IMR-90 (cell line): ENCODE measurements around the gene C2orf49. TPM values are rescaled to one million over a fixed set of nuclear protein-coding genes. Genes with fewer than 3 reads are reported as not detected.

Experiments
- ATAC-seq: fragments of 200-7000 bp; cut with Tn5 transposase; 2 replicates; pipeline ENCODE4 v1.9.1; 2020; ENCODE audit warnings: low read depth, mild to moderate bottlenecking, moderate library complexity
- BruUV-seq: library from RNA; stranded (reverse); fragments of 400-500 nt; replicated peaks from 2 replicates; lab custom pipeline; 2021; lab: Mats Ljungman, UMichigan
- CTCF ChIA-PET: fragments of 300-600 bp; formaldehyde crosslinking; extraction: SDS; loops from one replicate; lab custom pipeline; 2021; ENCODE audit warnings: antibody characterized with exemption; lab: Yijun Ruan, JAX
- POLR2A ChIA-PET: fragments of 300-600 bp; sonication (Branson Sonifier 250); formaldehyde crosslinking; loops from one replicate; lab custom pipeline; 2022; ENCODE audit warnings: antibody characterized with exemption; ENCODE audit not compliant: unreplicated experiment; lab: Charles Lee
- DNase-seq: peaks from one replicate; pipeline ENCODE4 v3.0.0; 2013
- H2AFZ ChIP-seq: replicated peaks from 2 replicates; pipeline ENCODE3; 2013; ENCODE audit warnings: low read length, mild to moderate bottlenecking; ENCODE audit not compliant: poor library complexity
- H2AK5ac ChIP-seq: 2 replicates; pipeline ENCODE4 v1.6.1; 2013; ENCODE audit warnings: low read depth, low read length, inconsistent platforms
- H2AK9ac ChIP-seq: replicated peaks from 2 replicates; pipeline ENCODE3; 2013; ENCODE audit warnings: mild to moderate bottlenecking, low read depth, low read length, moderate library complexity; ENCODE audit not compliant: poor library complexity
- H2BK120ac ChIP-seq: 2 replicates; pipeline ENCODE4 v1.6.1; 2013; ENCODE audit warnings: low read depth, low read length, inconsistent platforms
- H2BK15ac ChIP-seq: 3 replicates; pipeline ENCODE4 v1.6.1; 2013; ENCODE audit warnings: low read depth, low read length, inconsistent platforms
- H2BK20ac ChIP-seq: 2 replicates; pipeline ENCODE4 v1.6.1; 2013; ENCODE audit warnings: low read depth, mild to moderate bottlenecking, inconsistent platforms, low read length, moderate library complexity
- H2BK5ac ChIP-seq: 2 replicates; pipeline ENCODE4 v1.6.1; 2013; ENCODE audit warnings: mild to moderate bottlenecking, low read depth, low read length, inconsistent platforms; ENCODE audit not compliant: poor library complexity, severe bottlenecking
- H3K14ac ChIP-seq: replicated peaks from 2 replicates; pipeline ENCODE4 v1.6.1; 2013; ENCODE audit warnings: low read depth, low read length, inconsistent platforms
- H3K18ac ChIP-seq: 2 replicates; pipeline ENCODE4 v1.6.1; 2013; ENCODE audit warnings: low read depth, low read length, control low read depth
- H3K23ac ChIP-seq: 2 replicates; pipeline ENCODE4 v1.6.1; 2013; ENCODE audit warnings: low read depth, low read length, inconsistent platforms
- H3K27ac ChIP-seq: 2 replicates; pipeline ENCODE4 v1.5.1; 2013; ENCODE audit warnings: mild to moderate bottlenecking, control low read depth, low read length; ENCODE audit not compliant: insufficient read depth
- H3K27me3 ChIP-seq: 2 replicates; pipeline ENCODE4 v1.6.1; 2013; ENCODE audit warnings: low read length; ENCODE audit not compliant: control insufficient read depth, insufficient read depth
- H3K36me3 ChIP-seq: 2 replicates; pipeline ENCODE4 v1.6.1; 2013; ENCODE audit warnings: low read length, mixed read lengths; ENCODE audit not compliant: control insufficient read depth, insufficient read depth
- H3K4ac ChIP-seq: 2 replicates; pipeline ENCODE4 v1.6.1; 2013; ENCODE audit warnings: low read depth, low read length, inconsistent platforms
- H3K4me1 ChIP-seq: 2 replicates; pipeline ENCODE4 v1.6.1; 2013; ENCODE audit warnings: low read length, mixed read lengths; ENCODE audit not compliant: control insufficient read depth, insufficient read depth
- H3K4me2 ChIP-seq: 2 replicates; pipeline ENCODE4 v1.6.1; 2013; ENCODE audit warnings: low read depth, mild to moderate bottlenecking, control low read depth, low read length, moderate library complexity
- H3K4me3 ChIP-seq: 2 replicates; pipeline ENCODE4 v1.5.1; 2013; ENCODE audit warnings: low read depth, mild to moderate bottlenecking, control low read depth, low read length, moderate library complexity; ENCODE audit not compliant: insufficient read depth
- H3K56ac ChIP-seq: 2 replicates; pipeline ENCODE4 v1.6.1; 2013; ENCODE audit warnings: low read length, inconsistent platforms; ENCODE audit not compliant: insufficient read depth; ENCODE audit errors: extremely low read depth
- H3K79me1 ChIP-seq, 2 experiments: 2 replicates each; pipeline ENCODE4 v1.6.1; 2013; ENCODE audit warnings: low read length in 2 of 2, inconsistent platforms in 1 of 2, low read depth in 1 of 2
- H3K9ac ChIP-seq: 2 replicates; pipeline ENCODE4 v1.6.1; 2013; ENCODE audit warnings: low read depth, low read length, control low read depth
- H3K9me1 ChIP-seq: 2 replicates; pipeline ENCODE4 v1.6.1; 2013; ENCODE audit warnings: low read length, inconsistent platforms; ENCODE audit not compliant: insufficient read depth
- H3K9me3 ChIP-seq: 2 replicates; pipeline ENCODE4 v1.6.1; 2013; ENCODE audit warnings: low read length; ENCODE audit not compliant: control insufficient read depth, insufficient read depth
- H4K20me1 ChIP-seq: 2 replicates; pipeline ENCODE4 v1.6.1; 2013; ENCODE audit warnings: low read length, inconsistent platforms; ENCODE audit not compliant: insufficient read depth
- H4K5ac ChIP-seq: 2 replicates; pipeline ENCODE4 v1.6.1; 2013; ENCODE audit warnings: mild to moderate bottlenecking, low read depth, low read length, control low read depth
- H4K8ac ChIP-seq, 2 experiments: 2 replicates each; pipeline ENCODE4 v1.6.1; 2013; ENCODE audit warnings: low read depth in 2 of 2, low read length in 2 of 2, control low read depth in 1 of 2, inconsistent platforms in 1 of 2
- H4K91ac ChIP-seq: 2 replicates; pipeline ENCODE4 v1.6.1; 2013; ENCODE audit warnings: low read depth, low read length, inconsistent platforms; ENCODE audit not compliant: insufficient read depth
- CHD1 ChIP-seq: IDR thresholded peaks from 2 replicates; pipeline ENCODE4 v1.6.1; 2012; ENCODE audit warnings: low read depth, low read length, improper control_type of control experiment
- CTCF ChIP-seq: conservative IDR thresholded peaks from 2 replicates; pipeline ENCODE4 v1.5.1; 2012; ENCODE audit warnings: mild to moderate bottlenecking, low read depth, low read length, improper control_type of control experiment
- MAFK ChIP-seq: IDR thresholded peaks from 2 replicates; pipeline ENCODE4 v1.6.1; 2012; ENCODE audit warnings: low read depth, low read length, improper control_type of control experiment
- MAZ ChIP-seq: IDR thresholded peaks from 2 replicates; pipeline ENCODE4 v1.6.1; 2012; ENCODE audit warnings: low read depth, mild to moderate bottlenecking, low read length, improper control_type of control experiment, moderate library complexity, borderline replicate concordance
- MXI1 ChIP-seq: IDR thresholded peaks from 2 replicates; pipeline ENCODE4 v1.6.1; 2012; ENCODE audit warnings: low read depth, mild to moderate bottlenecking, low read length, moderate library complexity, borderline replicate concordance
- NFE2L2 ChIP-seq: fragments of 150-350 bp; IDR thresholded peaks from 2 replicates; pipeline ENCODE4 v1.6.1; 2016; ENCODE audit warnings: low read depth, mild to moderate bottlenecking, low read length
- POLR2A ChIP-seq: IDR thresholded peaks from 2 replicates; pipeline ENCODE4 v1.6.1; 2012; ENCODE audit warnings: mild to moderate bottlenecking, low read depth, low read length
- RFX5 ChIP-seq: IDR thresholded peaks from 2 replicates; pipeline ENCODE4 v1.8.0; 2012; ENCODE audit warnings: low read depth, mild to moderate bottlenecking, low read length, moderate library complexity
- SMC3 ChIP-seq: fragments of 150-350 bp; IDR thresholded peaks from 2 replicates; pipeline ENCODE4 v1.6.1; 2016; ENCODE audit warnings: low read depth, mild to moderate bottlenecking, antibody characterized with exemption, low read length, moderate library complexity
- USF2 ChIP-seq: fragments of 150-350 bp; IDR thresholded peaks from 2 replicates; pipeline ENCODE4 v1.6.1; 2017; ENCODE audit warnings: mild to moderate bottlenecking, antibody characterized with exemption, low read length, low read depth
- WGBS, 2 experiments: methylation state at CpG; one replicate each; pipeline versions ENCODE4 v1.1.5 to v1.1.7; 2013; ENCODE audit warnings: missing lambda C conversion rate in 2 of 2; ENCODE audit not compliant: insufficient read length in 1 of 2; ENCODE audit errors: extremely low coverage in 2 of 2; 5-methylcytosine and 5-hydroxymethylcytosine counted together
- dilution Hi-C: fragments of 300-500 bp; cut with HindIII; formaldehyde crosslinking; loops from one replicate; pipeline ENCODE4 v1.14.3; 2018; ENCODE audit warnings: low sequenced_read_pairs; ENCODE audit not compliant: unreplicated experiment
- in situ Hi-C: fragments of 300-500 bp; cut with MboI; formaldehyde crosslinking; loops from 3 replicates; pipeline ENCODE4 v1.14.3; 2019; ENCODE audit warnings: low sequenced_read_pairs, inconsistent platforms, mixed read lengths
- intact Hi-C: fragments of 100-400 bp; cut with micrococcal nuclease; formaldehyde crosslinking; loops from 2 replicates; pipeline ENCODE4 v1.10.0; 2022
- polyA plus RNA-seq, 3 experiments: library from polyadenylated mRNA; depleted of rRNA; stranded (reverse); fragments of >200 nt; gene quantifications; 2 replicates each; pipeline ENCODE4 v1.2.3, GENCODE V29; 2012; ENCODE audit warnings: low replicate concordance in 1 of 3
- total RNA-seq: library from RNA; depleted of rRNA; stranded (reverse); fragments of >200 nt; gene quantifications from 2 replicates; pipeline ENCODE4 v1.2.3, GENCODE V29; 2012

C2orf49 gene
- total and polyA plus RNA-seq, 2 of the 4 experiments (the other 2 are of a cell fraction) = 3.8 to 8.5 TPM

GRCh38 chr2:105385731-105386540, 48.6 kb downstream of the C2orf49 start:
- Histone ChIP-seq H3K9me1 (peaks cover 35% of the 10 kb centered on the region), H3K56ac (no peak overlapping the region), H2BK5ac (peak overlapping the region; percentile 75), H3K27ac (peak overlapping the region; percentile 30; the same call in 1 of the 2 replicates), H2BK20ac (no peak overlapping the region), H4K5ac (peak overlapping the region; percentile 41), H2AFZ (no peak overlapping the region), H3K4me1 (peaks cover 40% of the 10 kb centered on the region), H3K9me3 (no peaks in the 10 kb centered on the region), H2AK9ac (no peak overlapping the region), H2BK15ac (no peak overlapping the region; the same call in 2 of the 3 replicates), H3K4me2 (no peak overlapping the region), H4K8ac (peak overlapping the region in 1 of 2 experiments; percentile 68; a peak in 3 of 4 replicates), H3K9ac (no peak overlapping the region), H4K91ac (no peak overlapping the region), H3K4ac (peak overlapping the region; percentile 33; the same call in 1 of the 2 replicates), H4K20me1 (peaks cover 50% of the 10 kb centered on the region), H3K18ac (peak overlapping the region; percentile 27; the same call in 1 of the 2 replicates), H3K27me3 (no peaks in the 10 kb centered on the region), H3K4me3 (no peak overlapping the region), H2BK120ac (no peak overlapping the region), H3K23ac (0 out of 2 replicates have a peak overlapping the region, but pooled peaks have one; percentile 33), H3K14ac (no peak overlapping the region), H3K79me1 (peaks cover 11 to 83% of the 10 kb centered on the region in 2 experiments), H2AK5ac (peak overlapping the region; percentile 39; the same call in 1 of the 2 replicates), H3K36me3 (peaks cover 80% of the 10 kb centered on the region)
- intact Hi-C loops = no loop called here
- TF ChIP-seq NFE2L2 (no peak), MXI1 (no peak), MAZ (no peak), CTCF (no peak), MAFK (no peak), CHD1 (no peak), RFX5 (no peak), USF2 (no peak), SMC3 (no peak), POLR2A (no peak)
- no peak for ATAC-seq
- in situ Hi-C loops = no loop called here
- BruUV-seq = no TSS peak
- POLR2A ChIA-PET = no interaction called here
- no peak for DNase-seq
- CTCF ChIA-PET = interaction anchor here (1.3 kb wide), 1 partner anchor 133 kb away, joined by 3 read pairs; no protein-coding TSS in a partner anchor
- dilution Hi-C loops = no loop called here
- WGBS, 2 experiments = 90% methylated on average over 10 of the region's 20 CpGs; no CpG with 5 or more reads in 1 of the 2 experiments
